HepG2 (cell line): ENCODE measurements around the gene RAD18. TPM values are rescaled to one million over a fixed set of nuclear protein-coding genes. Genes with fewer than 3 reads are reported as not detected.

ENCODE experiments used
- CERS6 ChIP-seq: sonication (generic); formaldehyde crosslinking; IDR thresholded peaks from 2 replicates; pipeline ENCODE4 v1.5.0; 2020; ENCODE audit warnings: missing genetic modification reagents
- ESRRA ChIP-seq: sonication (generic); formaldehyde crosslinking; IDR thresholded peaks from 2 replicates; pipeline ENCODE4 v1.5.1; 2020; ENCODE audit warnings: mild to moderate bottlenecking, low read depth, missing genetic modification reagents
- FOXJ3 ChIP-seq: sonication (generic); formaldehyde crosslinking; IDR thresholded peaks from 2 replicates; pipeline ENCODE4 v1.4.0; 2020; ENCODE audit warnings: missing genetic modification reagents, mild to moderate bottlenecking, borderline replicate concordance
- FOXO4 ChIP-seq: sonication (generic); formaldehyde crosslinking; conservative IDR thresholded peaks from 2 replicates; pipeline ENCODE4 v1.8.1; 2023; ENCODE audit warnings: missing genetic modification reagents
- GABPB1 ChIP-seq: IDR thresholded peaks from 2 replicates; pipeline ENCODE4 v1.6.1; 2016; ENCODE audit warnings: mild to moderate bottlenecking, missing genetic modification reagents, moderate library complexity, missing compliant biosample characterization
- KLF12 ChIP-seq: sonication (generic); formaldehyde crosslinking; IDR thresholded peaks from 2 replicates; pipeline ENCODE4 v1.4.0; 2020; ENCODE audit warnings: missing genetic modification reagents, borderline replicate concordance
- LCORL ChIP-seq, 2 experiments: fragments of 450-650 bp in 1 of 2; sonication (generic) in 1 of 2; formaldehyde crosslinking in 1 of 2; IDR thresholded peaks; 2 replicates each; pipeline versions ENCODE4 v1.5.0 to v1.6.1; 2017 to 2020; ENCODE audit warnings: antibody characterized with exemption in 1 of 2, missing genetic modification reagents in 1 of 2
- MED1 ChIP-seq: sonication (generic); formaldehyde crosslinking; IDR thresholded peaks from 2 replicates; pipeline ENCODE4 v1.4.0; 2020; ENCODE audit warnings: missing genetic modification reagents
- MEF2D ChIP-seq: sonication (generic); formaldehyde crosslinking; IDR thresholded peaks from 2 replicates; pipeline ENCODE4 v1.5.1; 2020; ENCODE audit warnings: mild to moderate bottlenecking, missing genetic modification reagents
- MIXL1 ChIP-seq: IDR thresholded peaks from 2 replicates; pipeline ENCODE4 v1.6.1; 2016
- MTA1 ChIP-seq: sonication (generic); formaldehyde crosslinking; IDR thresholded peaks from 2 replicates; pipeline ENCODE4 v1.4.0; 2020; ENCODE audit warnings: missing genetic modification reagents, mild to moderate bottlenecking, borderline replicate concordance
- MTA3 ChIP-seq: sonication (generic); formaldehyde crosslinking; IDR thresholded peaks from 2 replicates; pipeline ENCODE4 v1.4.0; 2020; ENCODE audit warnings: missing genetic modification reagents
- PRPF4 ChIP-seq: fragments of 200-400 bp; formaldehyde crosslinking; IDR thresholded peaks from 2 replicates; pipeline ENCODE4 v1.6.1; 2016; ENCODE audit warnings: low read length, low read depth; ENCODE audit not compliant: poor library complexity, severe bottlenecking
- REL ChIP-seq: sonication (generic); formaldehyde crosslinking; conservative IDR thresholded peaks from 2 replicates; pipeline ENCODE4 v1.8.0; 2022; ENCODE audit warnings: mild to moderate bottlenecking, missing genetic modification reagents, moderate library complexity
- SMC3 ChIP-seq: IDR thresholded peaks from 2 replicates; pipeline ENCODE4 v1.6.1; 2011; ENCODE audit warnings: low read length, improper control_type of control experiment
- SMYD3 ChIP-seq: sonication (generic); formaldehyde crosslinking; IDR thresholded peaks from 2 replicates; pipeline ENCODE4 v1.8.1; 2023; ENCODE audit warnings: mild to moderate bottlenecking, missing genetic modification reagents
- SP1 ChIP-seq, 2 experiments: fragments of 450-650 bp in 1 of 2; sonication (generic) in 1 of 2; formaldehyde crosslinking in 1 of 2; IDR thresholded peaks; 2 replicates each; pipeline versions ENCODE4 v1.4.0 to v1.6.1; 2016 to 2020; ENCODE audit warnings: missing genetic modification reagents in 1 of 2
- TIGD3 ChIP-seq: sonication (generic); formaldehyde crosslinking; IDR thresholded peaks from 2 replicates; pipeline ENCODE4 v1.5.1; 2020; ENCODE audit warnings: mild to moderate bottlenecking, missing genetic modification reagents, borderline replicate concordance
- ZBTB20 ChIP-seq: sonication (generic); formaldehyde crosslinking; IDR thresholded peaks from 2 replicates; pipeline ENCODE4 v1.8.1; 2023; ENCODE audit warnings: missing genetic modification reagents, low read depth, mild to moderate bottlenecking, borderline replicate concordance
- ZNF17 ChIP-seq: sonication (generic); formaldehyde crosslinking; IDR thresholded peaks from 2 replicates; pipeline ENCODE4 v1.5.0; 2020; ENCODE audit warnings: mild to moderate bottlenecking, missing genetic modification reagents
- ZNF30 ChIP-seq: sonication (generic); formaldehyde crosslinking; IDR thresholded peaks from 2 replicates; pipeline ENCODE4 v1.5.0; 2020; ENCODE audit warnings: mild to moderate bottlenecking, missing genetic modification reagents
- ZNF547 ChIP-seq: sonication (generic); formaldehyde crosslinking; IDR thresholded peaks from 2 replicates; pipeline ENCODE4 v1.5.1; 2020; ENCODE audit warnings: mild to moderate bottlenecking, missing genetic modification reagents
- ZNF878 ChIP-seq: sonication (generic); formaldehyde crosslinking; IDR thresholded peaks from 2 replicates; pipeline ENCODE4 v1.8.1; 2023; ENCODE audit warnings: mild to moderate bottlenecking, missing genetic modification reagents, moderate library complexity
- ZSCAN21 ChIP-seq: sonication (generic); formaldehyde crosslinking; IDR thresholded peaks from 2 replicates; pipeline ENCODE4 v1.8.0; 2022; ENCODE audit warnings: mild to moderate bottlenecking, missing genetic modification reagents, moderate library complexity, borderline replicate concordance
- polyA plus RNA-seq, 8 experiments: library from polyadenylated mRNA; depleted of rRNA in 3 of 8; stranded (reverse) in 7 of 8; unstranded in 1 of 8; fragments of >200 nt; fragmentation: Illumina TruSeq in 4 of 8; extraction: Trizol in 4 of 8; gene quantifications; 2 replicates each; pipeline versions ENCODE4 v1.2.1 to v1.2.3, GENCODE V29; 2011 to 2016; ENCODE audit warnings: low read depth in 4 of 8, missing spikeins in 1 of 8, mixed read lengths in 1 of 8; ENCODE audit not compliant: insufficient read depth in 1 of 8
- total RNA-seq, 5 experiments: library from RNA; depleted of rRNA; stranded (reverse); fragments of >200 nt; fragmentation: Illumina TruSeq; extraction: Trizol; gene quantifications; 2 replicates each; pipeline ENCODE4 v1.2.3, GENCODE V29; 2016; ENCODE audit warnings: low read depth in 1 of 5
- TF ChIP-seq, protein P1 (sequence below): IDR thresholded peaks from 2 replicates; pipeline ENCODE4 v1.6.1; 2012; ENCODE audit warnings: inconsistent platforms
- TF ChIP-seq, protein P2 (sequence below): sonication (generic); formaldehyde crosslinking; conservative IDR thresholded peaks from 2 replicates; pipeline ENCODE4 v1.5.0; 2020; ENCODE audit warnings: missing genetic modification reagents

Gene RAD18
- total and polyA plus RNA-seq, 2 of the 13 experiments (the other 11 are each of a cell fraction or from before 2014, with no cell fraction given): 5.9 to 20.7 TPM

DNA sequence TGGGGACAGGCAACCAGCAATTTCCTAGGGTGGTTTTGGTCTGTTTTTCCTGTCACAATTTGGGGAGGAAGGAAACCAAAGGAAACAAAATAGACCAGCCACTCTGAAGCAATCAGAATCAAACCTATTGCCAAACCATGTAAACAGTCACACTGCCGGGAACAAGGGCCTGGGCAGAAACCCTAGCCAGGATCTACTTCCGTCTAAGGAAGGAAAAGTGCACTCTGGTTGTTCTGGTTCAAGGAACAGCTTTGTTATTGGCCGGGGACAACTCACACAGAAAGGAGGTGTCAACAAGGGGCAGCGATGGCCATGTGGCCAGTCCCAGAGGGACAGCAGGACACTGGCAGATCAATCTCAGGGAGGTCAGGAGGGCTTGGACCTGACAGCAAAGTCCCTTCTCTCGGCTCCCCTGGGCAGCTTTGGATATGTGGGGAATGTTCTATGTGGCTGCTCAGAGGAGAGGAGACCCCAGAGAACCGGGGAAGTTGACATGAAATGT lies 17.5 kb upstream of the RAD18 start (continued):
- TF ChIP-seq FOXJ3 (CRISPR knock-in tag) (peak; percentile 31; the same call in 1 of the 2 replicates), MTA3 (CRISPR knock-in tag) (no peak), MTA1 (CRISPR knock-in tag) (peak; percentile 67), FOXO4 (0 out of 2 replicates have a peak, but pooled peaks have one; percentile 41), ZNF878 (CRISPR knock-in tag) (no peak), ZNF17 (CRISPR knock-in tag) (no peak), ZNF30 (CRISPR knock-in tag) (no peak), GABPB1 (CRISPR knock-in tag) (peak; percentile 34; the same call in 1 of the 2 replicates), LCORL (IDR thresholded peaks at IDR 0.05) (no peak), LCORL (CRISPR knock-in tag; IDR thresholded peaks at IDR 0.05) (peak; percentile 59; the same call in 1 of the 2 replicates), REL (CRISPR knock-in tag) (no peak), CERS6 (CRISPR knock-in tag) (no peak), PRPF4 (no peak), SP1 (IDR thresholded peaks at IDR 0.05) (no peak), SP1 (CRISPR knock-in tag; IDR thresholded peaks at IDR 0.05) (no peak), ESRRA (CRISPR knock-in tag) (0 out of 2 replicates have a peak, but pooled peaks have one; percentile 53), MED1 (CRISPR knock-in tag) (0 out of 2 replicates have a peak, but pooled peaks have one; percentile 52), TIGD3 (CRISPR knock-in tag) (no peak), SMC3 (no peak), ZBTB20 (CRISPR knock-in tag) (peak; percentile 45; the same call in 1 of the 2 replicates), KLF12 (0 out of 2 replicates have a peak, but pooled peaks have one; percentile 16), ZNF547 (no peak), MEF2D (CRISPR knock-in tag) (0 out of 2 replicates have a peak, but pooled peaks have one; percentile 12), SMYD3 (no peak), MIXL1 (no peak), ZSCAN21 (no peak)
- TF ChIP-seq, protein P1, sequence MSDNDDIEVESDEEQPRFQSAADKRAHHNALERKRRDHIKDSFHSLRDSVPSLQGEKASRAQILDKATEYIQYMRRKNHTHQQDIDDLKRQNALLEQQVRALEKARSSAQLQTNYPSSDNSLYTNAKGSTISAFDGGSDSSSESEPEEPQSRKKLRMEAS: peak; percentile 93
- TF ChIP-seq, protein P2, sequence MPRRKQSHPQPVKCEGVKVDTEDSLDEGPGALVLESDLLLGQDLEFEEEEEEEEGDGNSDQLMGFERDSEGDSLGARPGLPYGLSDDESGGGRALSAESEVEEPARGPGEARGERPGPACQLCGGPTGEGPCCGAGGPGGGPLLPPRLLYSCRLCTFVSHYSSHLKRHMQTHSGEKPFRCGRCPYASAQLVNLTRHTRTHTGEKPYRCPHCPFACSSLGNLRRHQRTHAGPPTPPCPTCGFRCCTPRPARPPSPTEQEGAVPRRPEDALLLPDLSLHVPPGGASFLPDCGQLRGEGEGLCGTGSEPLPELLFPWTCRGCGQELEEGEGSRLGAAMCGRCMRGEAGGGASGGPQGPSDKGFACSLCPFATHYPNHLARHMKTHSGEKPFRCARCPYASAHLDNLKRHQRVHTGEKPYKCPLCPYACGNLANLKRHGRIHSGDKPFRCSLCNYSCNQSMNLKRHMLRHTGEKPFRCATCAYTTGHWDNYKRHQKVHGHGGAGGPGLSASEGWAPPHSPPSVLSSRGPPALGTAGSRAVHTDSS (CRISPR knock-in tag): no peak
